ENCODE measurements around the gene ISCU.
"Not testable (repeated sequence)": the region's sequence is repeated elsewhere in the genome, so short reads cannot be mapped to it uniquely, and the experiment has no call there.

Gene ISCU

DNA sequence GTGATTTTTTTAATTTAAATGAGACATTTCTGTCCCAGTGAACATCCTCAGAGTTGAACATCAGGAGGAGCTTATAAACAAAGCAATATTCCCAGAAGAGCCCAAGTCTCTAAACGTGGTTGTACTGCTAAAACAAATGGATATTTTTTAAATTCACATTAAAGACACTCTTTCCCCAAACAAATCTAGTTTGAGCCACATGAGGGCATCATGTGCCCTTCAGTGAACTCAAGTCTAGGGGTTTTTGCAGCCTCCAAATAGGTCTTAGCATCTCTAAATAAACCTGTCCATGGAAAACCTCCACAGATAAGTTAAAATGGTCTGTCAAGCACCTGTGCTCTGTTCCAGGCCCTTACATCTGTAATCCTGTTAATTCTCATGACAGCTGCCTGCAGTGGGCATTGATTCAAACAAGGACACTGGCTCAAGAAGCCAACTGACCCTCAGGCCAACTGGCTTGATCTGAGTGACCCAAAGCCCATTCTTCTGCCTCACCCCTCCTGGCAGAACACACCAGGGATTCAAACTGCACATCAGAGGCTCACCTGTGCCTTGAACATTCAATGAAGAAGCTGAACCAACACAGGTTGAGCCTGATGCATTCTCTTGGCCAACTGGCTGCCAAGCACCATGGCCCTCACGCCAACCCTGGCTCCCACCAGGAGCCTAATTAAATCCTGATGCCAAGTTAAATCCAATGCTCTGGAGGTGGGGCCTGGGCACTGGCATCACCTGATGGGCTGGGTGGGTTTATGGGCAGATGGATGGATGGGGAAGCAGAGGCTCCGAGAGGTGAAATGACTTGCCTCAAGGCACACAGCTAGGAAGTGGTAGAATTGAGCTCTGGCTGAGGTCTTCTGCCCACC, 8.6 kb downstream of the ISCU start:
- TF ChIP-seq ZNF274 (IDR thresholded peaks at IDR 0.05; ENCODE audit: low read depth, low read length) = no peak
- no peak overlapping the region for H3K4me3 ChIP-seq (ENCODE audit: low read length)

DNA sequence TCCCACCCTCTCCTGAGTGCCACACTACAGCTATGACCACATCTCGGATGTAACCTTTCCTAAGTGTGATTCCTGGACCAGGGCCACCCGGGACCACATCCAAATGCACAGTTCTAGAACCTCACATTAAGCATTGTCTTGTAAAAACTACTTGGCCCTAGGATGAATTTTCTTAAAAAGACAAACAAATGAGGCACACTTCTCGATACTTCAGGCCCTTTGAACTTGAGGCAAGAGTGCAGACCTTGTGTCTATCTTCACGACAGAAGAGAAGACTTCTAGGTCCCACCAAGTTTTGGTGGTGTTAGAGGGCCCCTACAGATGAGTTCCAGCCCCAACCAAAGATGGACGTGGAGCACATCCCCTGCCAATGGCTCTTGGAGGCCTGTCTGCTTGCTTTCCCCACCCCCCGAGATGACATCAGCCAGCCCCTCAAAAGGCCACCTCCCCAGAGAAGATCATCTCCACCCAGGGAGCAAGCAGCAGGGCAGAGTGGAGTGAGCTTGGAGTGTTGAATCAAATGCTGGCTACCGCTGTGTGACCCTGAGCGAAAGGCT, 9.3 kb downstream of the ISCU start:
- no peak overlapping the region for H3K4me3 ChIP-seq (ENCODE audit: low read length)
- no peak for TF ChIP-seq ZNF274 (IDR thresholded peaks at IDR 0.05; ENCODE audit: low read depth, low read length)

DNA sequence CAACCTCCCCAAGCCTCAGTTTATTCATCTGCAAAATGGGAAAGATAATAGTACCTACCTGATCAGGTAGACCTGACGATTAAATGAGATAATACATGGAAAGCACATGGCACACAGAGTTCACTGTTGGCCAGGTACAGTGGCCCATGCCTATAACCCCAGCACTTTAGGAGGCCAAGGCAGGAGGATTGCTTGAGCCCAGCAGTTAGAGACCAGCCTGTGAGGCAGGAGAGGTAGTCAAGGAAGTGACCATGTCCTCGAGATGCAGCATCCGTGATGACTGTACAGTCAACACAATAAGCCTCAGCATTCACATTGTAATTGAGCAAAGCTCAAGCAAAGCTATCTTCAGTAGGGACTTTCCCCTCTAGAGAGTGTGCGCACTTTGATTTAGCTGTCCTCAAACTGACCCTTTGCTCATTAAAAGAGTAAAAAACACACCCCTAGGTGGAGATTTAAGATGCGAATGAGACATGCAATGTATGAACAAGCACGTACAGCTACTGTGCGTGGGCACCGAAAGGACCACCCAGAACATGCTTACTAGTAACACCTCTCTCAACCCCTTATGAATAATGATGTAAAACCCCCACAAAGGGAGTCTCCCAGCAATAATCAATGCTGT, 9.9 kb downstream of the ISCU start:
- TF ChIP-seq ZNF274 (IDR thresholded peaks at IDR 0.05; ENCODE audit: low read depth, low read length) = no peak
- H3K4me3 ChIP-seq (ENCODE audit: low read length) = no peak overlapping the region

DNA sequence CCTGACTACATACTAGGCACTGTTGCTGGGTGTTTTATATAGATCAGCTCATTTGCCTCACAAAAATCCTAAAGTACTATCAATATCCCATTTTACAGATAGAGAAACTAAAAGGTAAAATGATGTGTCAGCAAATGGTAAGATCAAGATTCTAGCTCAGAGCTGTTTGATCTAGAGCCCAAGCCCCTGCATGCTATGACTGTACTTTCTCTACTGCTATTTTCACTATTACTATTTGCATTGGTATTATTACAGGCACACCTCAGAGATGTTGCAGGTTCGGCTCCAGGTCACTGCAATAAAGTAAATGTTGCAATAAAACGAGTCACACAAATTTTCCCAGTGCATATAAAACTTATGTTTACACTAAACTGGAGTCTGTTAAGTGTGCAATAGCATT, 10.9 kb downstream of the ISCU start:
- TF ChIP-seq ZNF274 (IDR thresholded peaks at IDR 0.05; ENCODE audit: low read depth, low read length) = no peak
- no peak overlapping the region for H3K4me3 ChIP-seq (ENCODE audit: low read length)

DNA sequence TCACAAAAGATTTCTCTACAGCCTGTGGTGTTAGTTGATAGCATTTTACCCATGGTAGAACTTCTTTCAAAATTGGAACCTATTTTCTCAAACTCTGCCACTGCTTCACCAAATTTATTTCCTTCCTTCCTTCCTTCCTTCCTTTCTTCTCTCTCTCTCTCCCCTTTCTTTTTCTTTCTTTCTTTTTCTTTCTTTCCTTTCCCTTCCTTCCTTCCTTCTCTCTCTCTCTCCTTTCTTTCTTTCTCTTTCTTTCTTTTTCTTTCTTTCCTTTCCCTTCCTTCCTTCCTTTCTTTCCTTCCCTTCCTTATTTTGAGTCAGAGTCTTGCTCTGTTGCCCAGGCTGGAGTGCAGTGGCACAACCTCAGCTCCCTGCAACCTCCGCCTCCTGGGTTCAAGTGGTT, 11.9 kb downstream of the ISCU start:
- not testable (repeated sequence) for H3K4me3 ChIP-seq (ENCODE audit: low read length)

DNA sequence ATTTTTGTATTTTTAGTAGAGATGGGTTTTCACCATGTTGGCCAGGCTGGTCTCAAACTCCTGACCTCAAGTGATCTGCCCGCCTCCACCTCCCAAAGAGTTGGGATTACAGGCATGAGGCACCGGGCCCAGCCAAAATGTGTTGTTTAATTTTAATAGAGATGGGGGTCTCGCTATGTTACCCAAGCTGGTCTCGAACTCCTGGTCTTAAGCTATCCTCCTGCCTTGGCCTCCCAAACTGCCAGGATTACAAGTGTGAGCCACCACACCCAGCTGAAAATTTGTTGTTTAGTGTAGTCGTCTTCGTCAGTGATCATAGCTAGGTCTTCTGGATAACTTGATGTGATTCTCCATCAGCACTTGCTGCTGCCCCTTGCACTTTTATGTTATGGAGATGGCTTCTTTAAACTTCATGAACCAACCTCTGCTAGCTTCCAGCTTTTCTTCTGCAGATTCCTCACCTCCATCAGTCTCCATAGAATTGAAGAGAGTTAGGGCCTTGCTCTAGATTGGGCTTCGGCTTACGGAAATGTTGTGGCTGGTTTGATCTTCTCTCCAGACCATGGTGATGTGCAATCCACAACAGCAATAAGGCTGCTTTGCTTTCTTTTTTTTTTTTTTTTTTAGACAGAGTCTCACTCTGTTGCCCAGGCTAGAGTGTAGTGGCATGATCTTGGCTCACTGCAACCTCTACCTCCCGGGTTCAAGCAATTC, 13.0 kb downstream of the ISCU start:
- no peak for TF ChIP-seq ZNF274 (IDR thresholded peaks at IDR 0.05; ENCODE audit: low read depth, low read length)
- no peak overlapping the region for H3K4me3 ChIP-seq (ENCODE audit: low read length)

DNA sequence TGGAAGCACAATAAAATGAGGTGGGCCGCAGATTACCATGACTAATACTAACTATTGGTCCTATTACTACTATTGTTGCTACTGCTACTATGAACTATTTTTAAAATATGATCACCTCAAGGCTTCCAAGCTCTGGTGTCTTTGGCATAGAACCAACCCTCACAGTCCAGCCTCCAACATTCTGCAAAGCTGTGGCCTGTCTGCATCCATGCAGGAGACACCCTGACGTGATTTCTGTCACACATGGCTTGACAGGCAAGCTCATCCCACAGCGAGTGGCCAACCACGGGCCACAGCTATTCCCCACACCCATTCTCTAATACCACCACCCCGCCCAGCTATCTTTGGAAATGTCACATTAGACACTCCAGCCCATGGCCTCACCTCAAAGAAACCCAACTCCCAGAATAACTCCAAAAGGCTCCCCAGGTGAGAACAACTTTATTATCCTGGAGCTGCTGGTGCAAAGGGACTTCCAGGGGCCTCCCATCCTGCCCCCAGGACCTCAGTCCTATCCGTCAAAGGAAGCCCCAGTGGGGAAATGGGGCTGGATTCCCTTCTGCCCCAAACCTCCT, 14.4 kb downstream of the ISCU start:
- H3K4me3 ChIP-seq (ENCODE audit: low read length) = no peak overlapping the region
- TF ChIP-seq ZNF274 (IDR thresholded peaks at IDR 0.05; ENCODE audit: low read depth, low read length) = no peak

- no peak overlapping the region for H3K4me3 ChIP-seq (ENCODE audit: low read length)
- no peak for TF ChIP-seq ZNF274 (IDR thresholded peaks at IDR 0.05; ENCODE audit: low read depth, low read length)
These were observed 15.1 kb downstream of the ISCU start for GRCh38 chr12:108577458-108577857.

DNA sequence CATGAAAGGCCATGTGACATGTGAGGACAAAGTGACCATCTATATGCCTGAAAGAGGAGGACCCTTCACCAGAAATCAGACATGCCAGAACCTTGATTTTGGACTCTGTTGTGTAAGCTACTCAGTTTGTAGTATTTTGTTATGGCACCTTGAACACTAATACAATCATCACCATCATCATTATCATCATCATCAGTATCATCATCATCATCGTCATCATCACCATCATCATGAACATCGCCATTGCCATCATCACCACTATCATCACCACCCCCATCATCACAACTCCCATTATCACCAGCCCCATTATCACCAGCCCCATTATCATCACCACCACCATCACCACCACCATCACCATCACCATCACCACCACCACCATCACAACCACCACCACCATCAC, 15.9 kb downstream of the ISCU start:
- no peak for TF ChIP-seq ZNF274 (IDR thresholded peaks at IDR 0.05; ENCODE audit: low read depth, low read length)
- no peak overlapping the region for H3K4me3 ChIP-seq (ENCODE audit: low read length)

DNA sequence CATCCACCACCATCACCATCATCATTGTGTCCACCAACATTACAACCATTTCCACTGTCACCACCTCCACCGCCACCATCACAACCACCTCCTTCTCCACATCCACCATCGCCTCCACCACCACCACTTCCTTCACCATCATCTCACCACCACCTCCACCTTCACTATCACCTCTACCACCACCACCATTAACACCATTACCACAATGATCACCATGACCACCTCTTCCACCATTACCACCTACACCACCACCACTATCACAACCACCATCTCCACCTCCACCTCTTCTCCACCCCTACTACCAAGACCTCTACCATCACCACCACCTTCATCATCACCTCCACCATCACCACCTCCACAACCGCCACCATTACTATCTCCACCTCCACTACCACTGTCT, 16.4 kb downstream of the ISCU start:
- no peak overlapping the region for H3K4me3 ChIP-seq (ENCODE audit: low read length)
- no peak for TF ChIP-seq ZNF274 (IDR thresholded peaks at IDR 0.05; ENCODE audit: low read depth, low read length)

DNA sequence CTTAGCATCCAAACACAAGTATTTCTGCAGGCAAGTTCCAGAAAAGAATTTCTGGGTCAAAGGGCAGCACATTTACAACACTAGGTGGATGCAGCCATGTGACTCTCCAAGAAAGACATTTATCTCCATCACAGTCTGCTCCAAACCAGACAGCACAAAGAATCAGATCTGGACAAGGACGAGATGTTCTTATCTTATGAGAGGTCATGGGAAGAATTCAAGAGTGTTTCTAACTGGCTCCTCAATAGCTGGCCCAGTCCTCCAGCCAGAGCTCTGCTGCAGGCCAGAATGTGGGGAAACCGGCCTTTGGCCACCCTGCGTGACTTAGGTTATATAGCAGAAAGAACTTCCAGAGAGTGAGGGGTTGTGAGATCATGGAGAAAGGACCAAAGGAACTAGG, 18.1 kb downstream of the ISCU start:
- H3K4me3 ChIP-seq (ENCODE audit: low read length) = no peak overlapping the region
- TF ChIP-seq ZNF274 (IDR thresholded peaks at IDR 0.05; ENCODE audit: low read depth, low read length) = no peak

- H3K4me3 ChIP-seq (ENCODE audit: low read length) = no peak overlapping the region
- no peak for TF ChIP-seq ZNF274 (IDR thresholded peaks at IDR 0.05; ENCODE audit: low read depth, low read length)
These were observed 19.2 kb downstream of the ISCU start for GRCh38 chr12:108581311-108582227.

DNA sequence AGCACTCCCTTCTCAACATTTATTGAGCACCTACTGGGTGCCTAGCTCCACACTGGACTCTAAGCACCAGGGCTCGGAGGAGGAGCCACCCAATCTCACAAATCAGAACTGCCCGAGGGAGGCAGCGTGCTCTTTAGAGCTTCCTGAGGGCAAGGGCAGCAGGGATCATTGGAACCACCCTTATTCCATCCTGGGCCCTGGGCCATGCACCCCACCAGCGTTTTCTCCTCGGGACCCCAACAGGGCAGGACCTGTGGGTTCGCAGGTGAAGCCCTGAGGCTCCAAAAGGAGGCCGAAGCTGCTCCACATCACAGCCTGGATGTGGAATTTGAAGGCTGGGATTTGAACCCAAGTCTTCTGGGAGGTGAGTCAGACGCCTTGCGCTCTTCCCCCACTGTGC, 20.1 kb downstream of the ISCU start:
- H3K4me3 ChIP-seq (ENCODE audit: low read length) = no peak overlapping the region
- no peak for TF ChIP-seq ZNF274 (IDR thresholded peaks at IDR 0.05; ENCODE audit: low read depth, low read length)

Data from GM08714 (cell line).